Endothelial cell of umbilical vein (primary cell): ENCODE measurements around the gene FOXA1.

Experiments used
- CTCF ChIP-seq, 2 donors: IDR thresholded peaks; 1 replicate in 1 of 2; 2 replicates in 1 of 2; pipeline ENCODE4 v1.5.1; 2011; ENCODE audit warnings: low read length in 2 of 2, mild to moderate bottlenecking in 2 of 2, moderate library complexity in 2 of 2, control low read depth in 1 of 2, inconsistent platforms in 1 of 2, low read depth in 1 of 2; ENCODE audit not compliant: insufficient read depth in 1 of 2; ENCODE audit errors: extremely low read depth in 1 of 2
- JUN ChIP-seq: IDR thresholded peaks from 2 replicates; pipeline ENCODE4 v1.6.1; 2011; ENCODE audit warnings: borderline replicate concordance, low read depth; ENCODE audit not compliant: insufficient read length, insufficient read depth
- POLR2A ChIP-seq: IDR thresholded peaks from 2 replicates; pipeline ENCODE4 v1.6.1; 2012; ENCODE audit warnings: low read depth, mild to moderate bottlenecking, control low read depth, low read length

- TF ChIP-seq JUN (no peak), CTCF (IDR thresholded peaks at IDR 0.05; ENCODE audit: extremely low read depth in 1 of 2, insufficient read depth in 1 of 2, low read depth in 1 of 2, low read length in 2 of 2) (no peak), POLR2A (no peak)
Measured at GRCh38 chr14:37615582-37616289, 20.7 kb upstream of the FOXA1 start.
